Cardiac fibroblast (primary cell): Measurements from ENCODE around the gene FUZ.
"Not testable (repeated sequence)": the region's sequence is repeated elsewhere in the genome, so short reads cannot be mapped to it uniquely, and the experiment has no call there.

Source experiments
- DNase-seq, 2 donors: peaks; one replicate each; pipeline versions ENCODE4 v3.0.0 to v3.0.0-alpha.2; 2010; ENCODE audit warnings: low read depth in 2 of 2
- H3K4me3 ChIP-seq, 2 donors: replicated peaks in 1 of 2; 1 replicate in 1 of 2; 2 replicates in 1 of 2; pipeline ENCODE4 v1.5.1; 2011; ENCODE audit warnings: low read depth in 2 of 2, low read length in 2 of 2, mild to moderate bottlenecking in 2 of 2, moderate library complexity in 1 of 2
- TF ChIP-seq, protein P1 (sequence below): IDR thresholded peaks from one replicate; pipeline ENCODE4 v1.5.1; 2011; ENCODE audit warnings: low read depth, mild to moderate bottlenecking, low read length, inconsistent platforms

FUZ gene

DNA sequence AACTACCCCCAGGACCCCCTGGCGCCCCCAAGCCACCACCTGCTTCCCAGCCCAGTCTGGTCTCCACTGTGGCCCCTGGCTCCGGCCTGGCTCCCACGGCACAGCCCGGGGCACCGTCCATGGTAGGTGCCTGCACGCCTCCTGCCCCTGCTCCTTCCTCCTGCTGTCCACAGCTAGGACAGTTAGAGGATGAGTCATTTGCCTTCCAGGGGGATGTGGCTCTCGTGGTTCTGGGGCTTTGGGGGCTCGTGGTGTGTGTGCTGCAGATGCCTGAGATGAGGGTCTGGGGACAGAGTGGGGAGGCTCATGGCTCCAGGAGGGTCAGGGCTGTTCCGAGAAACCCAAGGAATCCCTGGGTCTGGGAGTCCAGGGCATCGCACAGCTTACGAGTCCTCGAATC lies 17.7 kb upstream of the FUZ start:
- no peak overlapping the region for H3K4me3 ChIP-seq
- DNase-seq: no peak
- TF ChIP-seq, protein P1, sequence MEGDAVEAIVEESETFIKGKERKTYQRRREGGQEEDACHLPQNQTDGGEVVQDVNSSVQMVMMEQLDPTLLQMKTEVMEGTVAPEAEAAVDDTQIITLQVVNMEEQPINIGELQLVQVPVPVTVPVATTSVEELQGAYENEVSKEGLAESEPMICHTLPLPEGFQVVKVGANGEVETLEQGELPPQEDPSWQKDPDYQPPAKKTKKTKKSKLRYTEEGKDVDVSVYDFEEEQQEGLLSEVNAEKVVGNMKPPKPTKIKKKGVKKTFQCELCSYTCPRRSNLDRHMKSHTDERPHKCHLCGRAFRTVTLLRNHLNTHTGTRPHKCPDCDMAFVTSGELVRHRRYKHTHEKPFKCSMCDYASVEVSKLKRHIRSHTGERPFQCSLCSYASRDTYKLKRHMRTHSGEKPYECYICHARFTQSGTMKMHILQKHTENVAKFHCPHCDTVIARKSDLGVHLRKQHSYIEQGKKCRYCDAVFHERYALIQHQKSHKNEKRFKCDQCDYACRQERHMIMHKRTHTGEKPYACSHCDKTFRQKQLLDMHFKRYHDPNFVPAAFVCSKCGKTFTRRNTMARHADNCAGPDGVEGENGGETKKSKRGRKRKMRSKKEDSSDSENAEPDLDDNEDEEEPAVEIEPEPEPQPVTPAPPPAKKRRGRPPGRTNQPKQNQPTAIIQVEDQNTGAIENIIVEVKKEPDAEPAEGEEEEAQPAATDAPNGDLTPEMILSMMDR: no peak

DNA sequence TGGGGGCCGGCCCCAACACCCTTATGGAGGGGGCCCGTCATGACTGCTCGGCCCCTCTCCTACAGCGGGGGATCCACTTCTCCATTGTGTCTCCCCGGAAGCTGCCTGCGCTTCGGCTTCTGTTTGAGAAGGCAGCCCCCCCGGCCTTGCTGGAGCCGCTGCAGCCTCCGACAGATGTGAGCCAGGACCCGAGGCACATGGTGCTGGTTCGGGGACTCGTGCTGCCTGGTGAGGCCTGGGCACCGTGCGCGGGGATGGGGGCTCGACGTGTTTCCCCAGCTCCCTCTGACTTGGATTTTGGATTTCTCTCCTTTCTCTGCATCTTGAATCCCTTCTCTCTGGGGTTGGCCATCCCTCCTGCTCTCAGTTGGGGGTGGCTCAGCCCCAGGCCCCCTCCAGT lies 16.6 kb upstream of the FUZ start:
- no peak overlapping the region for H3K4me3 ChIP-seq
- no peak for DNase-seq
- TF ChIP-seq, protein P1: no peak

DNA sequence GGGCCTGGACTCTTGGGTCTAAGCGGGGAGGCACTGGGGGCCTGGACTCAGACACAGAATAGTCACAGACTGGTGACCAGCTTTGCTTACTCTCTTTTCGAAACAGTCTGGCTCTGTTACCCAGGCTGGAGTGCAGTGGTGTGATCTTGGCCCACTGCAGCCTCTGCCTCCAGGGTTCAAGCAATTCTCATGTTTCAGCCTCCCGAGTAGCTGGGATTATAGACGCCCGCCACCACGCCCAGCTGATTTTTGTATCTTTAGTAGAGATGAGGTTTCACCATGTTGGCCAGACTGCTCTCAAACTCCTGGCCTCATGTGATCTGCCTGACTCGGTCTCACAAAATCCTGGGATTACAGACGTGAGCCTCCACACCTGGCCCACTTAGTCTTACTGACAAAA lies 16.1 kb upstream of the FUZ start:
- TF ChIP-seq, protein P1: no peak
- DNase-seq: no peak
- H3K4me3 ChIP-seq: no peak overlapping the region

DNA sequence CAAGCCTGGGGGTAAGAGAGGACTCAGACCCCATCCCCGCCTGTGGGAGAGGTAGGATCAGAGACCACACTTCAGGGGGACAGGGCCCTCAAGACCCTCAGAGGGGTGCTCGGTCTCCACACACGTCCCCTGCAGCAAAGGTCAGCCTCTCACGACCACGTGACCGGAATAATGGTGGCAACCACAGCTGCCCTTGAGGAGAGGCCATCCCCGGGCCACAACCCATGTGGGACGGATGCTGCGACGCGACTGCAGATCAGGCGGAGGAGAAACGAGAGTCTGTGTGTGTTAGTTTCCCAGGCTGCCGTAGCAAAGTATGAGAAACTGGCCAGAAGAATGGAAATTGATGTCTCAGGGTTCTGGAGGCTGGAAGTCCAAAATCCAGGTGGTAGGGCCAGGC lies 13.9 kb upstream of the FUZ start:
- DNase-seq: no peak
- H3K4me3 ChIP-seq: no peak overlapping the region
- TF ChIP-seq, protein P1: no peak

DNA sequence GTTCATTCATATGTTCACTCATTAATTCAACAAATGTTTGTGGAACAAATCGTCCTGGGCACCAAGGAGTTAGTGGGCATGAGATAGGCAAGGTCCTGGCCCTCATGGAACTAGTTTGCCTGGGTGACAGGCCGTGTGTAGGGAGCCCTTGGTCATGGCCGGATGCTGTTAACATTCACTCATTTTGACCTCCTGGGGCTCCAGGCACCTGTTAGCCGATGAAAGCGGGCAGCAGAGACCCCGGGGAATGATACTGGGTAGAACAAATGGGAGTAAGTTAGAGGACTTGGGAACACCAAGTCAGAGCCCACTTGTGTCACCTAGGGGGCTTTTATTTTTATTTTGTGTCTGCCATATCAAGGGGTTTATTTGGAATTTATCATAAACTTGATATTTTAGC lies 11.6 kb upstream of the FUZ start:
- DNase-seq: no peak
- TF ChIP-seq, protein P1: no peak
- H3K4me3 ChIP-seq: no peak overlapping the region

DNA sequence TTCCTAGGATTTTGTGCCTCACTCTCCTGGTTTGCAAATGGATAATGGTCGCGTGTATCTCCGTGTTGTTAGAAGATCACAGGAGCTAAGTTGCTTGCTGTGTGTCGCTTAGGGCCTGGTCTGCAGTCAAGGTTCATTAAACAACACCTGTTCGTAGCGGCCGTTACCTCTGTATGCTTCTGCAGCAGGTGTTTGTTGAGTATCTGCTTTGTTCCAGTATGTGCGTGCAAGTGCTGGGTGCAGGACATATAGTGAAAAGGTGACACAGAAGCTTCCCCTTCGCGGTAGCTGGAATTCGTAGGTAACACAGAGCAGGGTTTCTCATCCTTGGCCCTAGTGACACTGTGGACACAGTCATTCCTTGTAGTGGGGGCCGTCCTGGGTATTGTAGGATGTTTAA lies 10.4 kb upstream of the FUZ start:
- DNase-seq: no peak
- TF ChIP-seq, protein P1: no peak
- H3K4me3 ChIP-seq: no peak overlapping the region

DNA sequence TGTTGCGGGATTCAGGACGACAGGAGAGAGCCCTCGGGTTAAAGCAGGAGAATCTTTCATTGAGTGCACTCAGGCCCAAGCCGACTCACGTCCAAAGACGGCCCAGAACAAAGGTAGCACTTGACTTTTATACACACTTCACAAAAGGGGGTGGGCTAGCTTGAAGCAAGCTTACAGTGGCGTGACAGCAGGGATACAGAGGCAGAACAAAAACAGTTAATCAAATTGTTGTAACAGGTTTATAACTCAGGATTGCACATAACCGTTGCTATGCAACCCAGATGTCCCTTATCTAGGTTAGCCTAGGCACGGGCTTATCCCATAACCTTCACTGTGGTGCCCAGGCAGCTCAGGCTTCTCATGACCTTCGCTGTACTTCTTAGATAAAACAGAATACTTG lies 7.0 kb upstream of the FUZ start:
- peak in 1 of 2 donors; percentile 82 for DNase-seq
- TF ChIP-seq, protein P1: no peak
- no peak overlapping the region for H3K4me3 ChIP-seq

DNA sequence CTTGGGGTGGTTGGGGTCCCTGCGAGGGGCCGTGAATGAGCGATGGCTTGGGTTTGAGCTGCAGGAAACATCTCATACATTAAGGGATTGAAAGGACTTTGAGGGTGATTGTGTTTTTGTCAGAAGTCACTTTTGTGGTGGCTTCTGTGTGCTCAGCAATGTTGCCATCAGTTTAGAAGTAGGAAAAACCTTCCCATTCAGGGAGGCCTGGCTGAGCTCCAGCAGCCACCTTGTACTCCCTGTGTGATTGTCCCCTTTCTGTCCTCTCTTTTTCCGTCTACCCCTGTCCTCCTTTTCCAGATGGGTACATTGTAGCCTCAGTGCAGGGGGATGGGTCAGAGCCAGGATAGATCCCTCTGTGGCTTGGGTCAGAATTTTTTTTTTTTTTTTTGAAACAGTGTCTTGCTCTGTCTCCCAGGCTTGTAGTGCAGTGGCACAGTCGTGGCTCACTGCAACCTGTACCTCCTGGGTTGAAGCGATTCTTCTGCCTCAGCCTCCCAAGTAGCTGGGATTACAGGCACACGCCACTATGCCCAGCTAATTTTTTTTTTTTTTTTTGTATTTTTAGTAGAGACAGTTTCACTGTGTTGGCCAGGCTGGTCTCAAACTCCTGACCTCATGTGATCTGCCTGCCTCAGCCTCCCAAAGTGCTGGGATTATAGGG lies 6.5 kb upstream of the FUZ start:
- not testable (repeated sequence) for DNase-seq
- H3K4me3 ChIP-seq: peak overlapping the region; percentile 76 to 95
